Inferior parietal cortex (tissue), 1 donor: ENCODE results near the gene MYCBPAP.

Source experiments
- DNase-seq: peaks from one replicate; pipeline ENCODE4 v3.0.0-alpha.2; 2016; ENCODE audit errors: extremely low spot score

MYCBPAP gene

DNA sequence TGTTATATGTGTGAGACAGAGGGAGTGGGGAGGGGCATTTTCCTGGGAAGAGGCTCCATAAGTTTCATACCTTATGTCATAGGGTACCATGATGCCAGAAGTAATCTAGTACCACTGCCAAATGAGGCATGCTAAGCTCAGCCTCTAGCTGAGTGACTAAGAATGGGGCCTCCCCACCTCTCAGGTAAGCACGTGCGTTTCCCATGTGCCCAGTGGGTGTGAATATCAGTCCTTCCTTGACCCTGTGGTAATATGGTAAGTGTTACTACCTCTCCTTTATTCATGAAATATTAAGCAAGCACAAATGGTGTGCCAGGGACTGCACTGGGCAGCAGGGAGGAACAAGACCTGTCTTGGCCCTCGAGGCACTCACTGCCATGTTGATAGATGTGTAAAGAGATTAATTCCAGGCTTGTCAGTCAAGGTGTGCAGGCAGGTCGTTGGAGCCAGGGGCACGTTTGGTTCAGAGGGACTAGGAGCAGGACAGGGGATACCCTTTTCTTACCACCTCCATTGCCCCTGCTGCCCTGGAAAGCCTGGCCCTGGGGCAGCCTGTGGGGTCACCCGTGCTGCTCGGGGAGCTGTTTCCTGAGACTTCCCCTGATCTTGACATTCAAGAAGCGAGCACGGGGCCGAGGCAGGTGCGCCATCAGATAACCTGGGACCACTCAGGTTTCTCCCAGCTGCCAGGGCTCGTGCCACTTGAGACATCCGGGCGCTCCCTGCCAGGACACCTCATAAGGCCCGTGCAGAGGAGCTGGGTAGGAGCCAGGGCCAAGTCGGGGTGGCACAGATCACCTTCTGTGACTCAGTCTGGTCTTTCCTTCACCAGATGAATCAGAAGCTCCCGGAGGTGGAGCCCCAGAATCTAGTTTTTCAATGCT is 20.8 kb upstream of the MYCBPAP start:
- no peak for DNase-seq

DNA sequence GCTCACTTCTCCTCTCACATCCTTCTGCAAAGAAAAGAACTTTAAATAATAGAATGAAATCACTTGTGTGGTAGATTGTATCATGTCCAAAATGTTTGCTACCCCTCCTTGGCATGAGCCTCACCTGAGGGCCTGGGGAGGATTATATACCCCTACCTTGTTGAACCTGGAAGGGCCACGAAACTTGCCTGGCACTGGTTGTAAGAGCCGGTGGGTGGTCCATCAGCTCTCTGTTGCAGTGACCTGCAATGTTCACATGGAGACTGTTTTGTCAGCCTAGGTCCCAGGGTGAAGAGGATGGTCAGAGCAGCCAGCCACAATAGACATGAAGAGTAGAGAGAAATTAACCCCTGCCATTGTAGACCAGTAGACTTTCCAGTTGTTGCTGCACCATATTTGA is 19.4 kb upstream of the MYCBPAP start:
- no peak for DNase-seq

DNA sequence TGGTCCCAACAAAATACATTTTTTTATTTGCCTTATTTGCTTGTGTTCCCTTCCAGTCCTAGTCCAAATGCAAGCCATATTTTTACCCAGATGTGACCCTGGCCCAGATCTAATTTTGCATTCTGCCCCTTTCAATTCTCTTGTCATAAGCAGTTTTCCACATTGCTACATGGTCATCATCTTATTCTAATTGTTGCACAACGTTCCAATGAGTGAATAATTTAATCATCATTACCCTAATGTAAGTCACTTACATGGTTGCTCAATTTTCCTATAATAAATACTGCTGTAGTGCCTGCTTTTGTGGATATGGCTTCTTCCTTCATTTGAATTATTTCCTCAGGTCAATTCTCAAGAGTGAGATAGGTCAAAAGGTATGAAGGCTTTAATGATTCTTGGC is 16.7 kb upstream of the MYCBPAP start:
- no peak for DNase-seq

DNA sequence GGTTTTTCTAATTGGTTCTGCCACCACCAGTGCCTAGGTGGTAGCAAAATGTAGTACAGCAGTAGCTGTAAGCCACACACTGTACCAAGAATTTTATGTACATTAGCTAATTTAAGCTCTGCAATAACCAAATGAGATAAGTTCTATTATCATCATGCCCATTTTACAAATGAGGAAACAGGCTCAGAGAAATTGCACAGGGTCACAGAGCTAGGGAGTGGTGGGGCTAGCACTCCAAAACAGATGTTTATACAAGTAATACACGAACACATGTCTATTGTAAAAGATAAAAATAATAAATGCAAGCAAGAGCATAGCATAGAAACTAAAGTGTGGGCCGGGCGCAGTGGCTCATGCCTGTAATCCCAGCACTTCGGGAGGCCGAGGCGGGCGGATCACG is 16.0 kb upstream of the MYCBPAP start:
- DNase-seq = no peak

DNA sequence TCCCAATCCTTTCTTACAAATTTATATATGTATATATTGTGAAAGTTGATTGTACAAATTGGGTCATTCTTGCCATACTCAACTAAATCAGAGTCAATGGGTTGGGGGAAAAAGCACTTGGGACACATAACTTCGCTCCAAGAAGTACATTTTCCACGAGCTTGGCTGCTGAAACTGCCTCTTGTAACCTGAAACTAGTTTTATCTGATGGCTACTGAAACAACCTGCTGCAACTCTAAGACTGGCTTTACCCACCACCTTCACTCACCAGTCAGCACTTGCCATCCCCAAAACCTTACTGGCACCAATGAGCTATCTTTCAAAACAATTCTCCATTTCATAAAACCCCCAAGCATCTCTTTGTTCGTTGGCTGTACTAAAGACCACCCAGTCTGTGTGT is 14.5 kb upstream of the MYCBPAP start:
- DNase-seq = no peak

DNA sequence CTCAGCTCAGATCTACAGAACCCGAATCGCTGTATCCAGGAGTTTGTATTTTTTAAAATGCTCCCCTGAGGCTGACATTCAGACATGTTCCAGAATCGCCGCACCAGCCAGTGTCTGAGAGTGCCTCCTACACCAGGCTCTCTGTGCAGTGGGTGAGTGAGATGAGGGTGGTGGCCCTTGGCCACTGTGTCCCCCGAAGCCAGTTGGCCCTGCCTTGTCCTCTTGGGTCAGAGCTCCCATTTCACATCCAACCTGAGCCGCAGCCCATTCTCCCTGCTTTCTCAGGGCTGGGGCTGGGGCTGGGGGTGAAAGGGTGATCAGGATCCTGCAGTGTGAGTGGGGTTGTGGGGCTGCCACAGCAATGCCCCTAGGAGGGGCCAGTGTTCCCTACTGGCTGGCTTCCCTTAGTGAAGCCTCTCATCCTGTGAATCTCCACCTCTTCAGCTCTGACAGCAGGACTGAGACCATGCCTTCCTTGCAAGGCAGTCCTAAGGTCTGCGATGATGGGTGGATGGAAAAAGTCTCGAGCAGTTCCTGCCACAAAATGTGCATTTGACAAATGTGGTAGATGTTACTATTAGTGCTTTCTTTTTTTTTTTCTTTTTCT is 12.9 kb upstream of the MYCBPAP start:
- DNase-seq = no peak

DNA sequence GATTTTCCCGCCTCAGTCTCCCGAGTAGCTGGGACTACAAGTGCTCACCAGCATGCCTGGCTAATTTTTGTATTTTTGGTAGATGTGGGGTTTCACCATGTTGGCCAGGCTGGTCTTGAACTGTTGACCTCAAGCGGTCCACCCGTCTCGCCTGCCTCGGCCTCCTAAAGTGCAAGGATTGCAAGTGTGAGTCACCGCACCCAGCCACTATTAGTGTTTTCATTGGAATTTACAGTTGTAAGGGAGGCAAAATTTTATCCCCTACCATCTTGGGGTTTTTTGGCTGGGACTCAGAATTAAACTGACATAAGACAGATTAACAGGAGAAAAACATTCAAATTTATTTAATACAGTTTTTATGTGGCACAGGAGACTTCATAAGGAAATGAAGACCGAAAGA is 12.3 kb upstream of the MYCBPAP start:
- DNase-seq = no peak

DNA sequence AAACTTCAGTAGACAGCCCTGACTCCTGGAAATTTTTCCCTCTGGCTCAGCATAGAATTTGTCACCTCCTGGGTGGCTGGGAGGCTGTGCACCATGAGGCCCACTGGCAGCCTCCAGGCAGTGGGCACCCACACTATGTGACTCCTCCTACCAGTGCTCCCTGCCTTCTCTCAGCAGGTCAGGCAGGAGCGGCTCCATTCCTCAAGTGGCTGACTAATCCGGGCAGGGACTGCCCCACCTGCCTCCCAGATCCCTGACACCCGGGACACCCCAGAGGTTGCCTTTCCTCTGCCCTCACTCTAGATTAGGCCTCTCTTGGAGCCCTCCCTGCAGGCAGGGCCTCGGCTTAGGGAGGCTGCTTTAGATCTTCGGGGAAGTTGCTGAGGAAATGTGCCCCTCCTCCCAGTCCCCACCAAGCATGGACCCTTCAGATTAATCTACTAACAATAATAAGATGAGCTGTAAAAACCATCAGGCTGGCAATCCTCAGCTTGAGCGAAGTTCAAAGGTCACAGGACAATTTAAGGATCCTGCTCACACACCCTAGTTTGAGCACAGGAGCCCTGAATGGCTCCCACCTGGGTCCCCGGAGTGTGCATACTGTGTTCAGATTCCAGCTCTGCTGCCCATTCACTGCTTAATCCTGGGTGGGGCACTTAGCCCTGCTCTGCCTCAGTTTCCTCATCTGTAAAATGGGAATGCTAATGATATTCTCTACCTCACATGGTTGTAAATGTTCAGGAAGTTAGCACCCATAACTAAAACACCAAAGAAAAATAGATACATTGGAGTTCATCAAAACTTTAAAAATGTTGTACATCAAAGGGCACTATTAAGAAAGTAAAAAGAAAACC is 10.0 kb upstream of the MYCBPAP start:
- DNase-seq = no peak

DNA sequence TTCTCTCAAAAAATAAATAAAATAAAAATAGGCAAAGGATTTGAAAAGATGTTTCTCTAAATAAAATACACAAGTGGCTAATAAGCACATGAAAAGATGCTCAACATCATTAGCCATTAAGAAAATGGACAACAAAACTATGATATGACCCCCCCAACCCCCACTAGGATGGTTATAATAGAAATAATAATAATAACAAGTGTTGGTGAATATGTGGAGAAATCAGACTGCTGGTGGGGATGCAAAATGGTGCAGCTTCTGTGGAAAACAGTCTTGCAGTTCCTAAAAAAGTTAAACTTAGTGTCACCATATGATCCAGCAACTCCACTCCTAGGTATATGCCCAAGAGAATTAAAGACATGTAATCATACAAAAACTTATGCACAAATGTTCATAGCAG is 9.0 kb upstream of the MYCBPAP start:
- no peak for DNase-seq

DNA sequence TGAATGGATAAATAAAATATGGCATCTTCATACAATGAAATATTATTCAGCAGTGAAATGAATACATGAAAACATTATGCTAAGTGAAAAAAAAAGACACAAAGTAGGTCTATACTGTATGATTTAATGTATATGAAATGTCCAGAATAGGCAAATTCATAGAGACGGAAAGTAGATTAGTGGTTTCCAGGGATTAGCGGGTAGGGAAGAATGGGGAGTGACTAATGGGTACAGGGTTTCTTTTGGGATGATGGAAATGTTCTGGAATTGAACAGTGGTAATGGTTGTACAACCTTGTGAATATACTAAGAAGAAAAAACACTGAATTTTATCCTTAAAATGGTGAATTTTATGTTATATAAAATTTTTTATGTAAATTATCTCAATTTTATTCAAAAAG is 8.5 kb upstream of the MYCBPAP start:
- no peak for DNase-seq

DNA sequence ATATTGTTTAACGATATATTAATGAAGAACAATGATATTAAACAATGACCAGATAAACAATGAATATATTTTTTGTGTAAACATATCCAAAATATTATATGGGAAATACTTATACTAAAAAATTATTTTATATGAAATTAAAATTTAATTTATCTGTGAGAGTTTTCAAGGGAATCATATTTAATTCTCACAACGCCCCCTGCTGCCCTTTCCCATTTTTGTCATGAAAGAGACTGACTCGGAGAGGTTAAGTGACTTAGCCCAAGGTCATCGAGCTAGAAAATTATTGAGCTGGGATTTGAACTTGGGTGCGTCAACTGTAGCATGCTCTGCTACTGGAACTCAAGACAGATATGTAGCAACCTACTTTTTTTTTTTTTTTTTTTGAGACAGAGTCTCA is 7.2 kb upstream of the MYCBPAP start:
- no peak for DNase-seq

DNA sequence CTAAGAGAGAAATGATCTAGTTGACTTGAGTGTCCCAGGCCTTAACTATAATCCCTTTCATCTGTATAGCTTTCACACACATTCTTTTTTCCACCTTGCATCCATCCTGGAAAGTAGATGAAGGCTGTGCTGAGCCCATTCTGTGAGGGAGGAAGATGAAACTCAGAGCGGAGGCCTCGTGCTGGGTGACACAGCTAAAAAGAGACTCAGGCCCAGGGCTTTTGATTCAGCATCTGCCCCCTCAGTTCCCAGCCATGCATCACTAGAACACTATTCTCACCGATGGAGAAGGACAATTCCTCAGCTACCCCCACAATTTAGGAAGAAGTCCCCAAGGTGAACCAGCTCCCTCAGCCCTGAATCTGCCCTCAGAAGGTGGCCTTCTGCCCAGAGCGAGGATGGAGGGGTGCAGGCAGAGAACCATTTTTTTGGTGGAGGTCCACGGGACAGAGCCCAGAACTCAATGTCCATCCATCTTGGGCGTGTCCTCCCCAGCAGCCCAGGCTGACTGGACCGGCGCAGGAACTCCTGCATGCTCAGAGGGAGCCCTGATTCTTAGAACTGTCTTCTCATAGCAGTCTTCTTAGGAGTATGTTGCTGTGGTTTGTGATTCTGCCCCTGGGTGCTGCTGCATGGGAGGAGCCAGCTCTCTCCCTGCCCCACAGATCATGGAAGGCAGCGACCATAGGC is 5.8 kb upstream of the MYCBPAP start:
- DNase-seq = no peak

DNA sequence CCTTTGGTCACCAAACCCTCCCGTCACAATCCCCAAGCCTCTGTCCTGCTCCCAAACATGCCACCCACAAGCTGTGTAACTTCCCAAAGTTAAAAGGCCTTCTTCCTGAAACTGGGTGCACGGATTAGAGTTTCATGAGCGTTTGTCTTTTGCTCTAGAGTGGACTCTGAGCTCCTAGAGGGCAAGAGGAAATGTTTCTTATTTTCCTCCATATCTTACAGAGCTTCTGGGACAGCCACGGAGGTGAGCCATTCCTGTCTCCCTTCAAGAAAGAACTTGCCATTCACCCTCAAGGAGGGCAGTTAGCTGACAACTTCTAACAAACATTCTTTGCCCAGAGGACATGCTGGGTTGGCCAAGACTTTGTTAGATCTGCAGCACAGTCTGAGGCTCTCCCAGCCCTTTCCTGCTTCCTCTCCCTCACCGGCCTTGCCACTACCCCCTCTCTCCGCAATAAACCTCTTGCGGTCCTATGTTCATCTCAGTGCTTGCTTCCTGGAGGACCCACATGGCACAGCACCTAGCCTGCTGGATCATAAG is 2.6 kb upstream of the MYCBPAP start:
- no peak for DNase-seq

DNA sequence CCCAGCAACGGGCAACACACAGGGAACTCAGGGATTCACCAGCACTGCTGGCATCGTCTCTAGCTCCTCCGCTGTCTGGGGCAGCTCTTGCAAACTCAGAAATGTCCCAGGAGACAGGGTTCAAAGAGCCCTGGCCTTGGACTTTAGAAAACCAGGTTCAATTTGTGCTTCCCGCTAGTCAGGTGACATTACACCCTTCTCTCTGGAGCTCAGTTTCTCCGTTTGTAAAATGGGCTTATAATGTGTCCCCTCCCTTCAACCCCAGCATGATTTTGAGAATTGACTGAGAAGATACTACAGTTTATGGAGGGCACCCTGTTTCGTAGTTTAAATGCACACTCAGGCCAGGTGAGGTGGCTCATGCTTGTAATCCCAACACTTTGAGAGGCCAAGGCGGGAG is 1.9 kb upstream of the MYCBPAP start:
- DNase-seq = no peak

DNA sequence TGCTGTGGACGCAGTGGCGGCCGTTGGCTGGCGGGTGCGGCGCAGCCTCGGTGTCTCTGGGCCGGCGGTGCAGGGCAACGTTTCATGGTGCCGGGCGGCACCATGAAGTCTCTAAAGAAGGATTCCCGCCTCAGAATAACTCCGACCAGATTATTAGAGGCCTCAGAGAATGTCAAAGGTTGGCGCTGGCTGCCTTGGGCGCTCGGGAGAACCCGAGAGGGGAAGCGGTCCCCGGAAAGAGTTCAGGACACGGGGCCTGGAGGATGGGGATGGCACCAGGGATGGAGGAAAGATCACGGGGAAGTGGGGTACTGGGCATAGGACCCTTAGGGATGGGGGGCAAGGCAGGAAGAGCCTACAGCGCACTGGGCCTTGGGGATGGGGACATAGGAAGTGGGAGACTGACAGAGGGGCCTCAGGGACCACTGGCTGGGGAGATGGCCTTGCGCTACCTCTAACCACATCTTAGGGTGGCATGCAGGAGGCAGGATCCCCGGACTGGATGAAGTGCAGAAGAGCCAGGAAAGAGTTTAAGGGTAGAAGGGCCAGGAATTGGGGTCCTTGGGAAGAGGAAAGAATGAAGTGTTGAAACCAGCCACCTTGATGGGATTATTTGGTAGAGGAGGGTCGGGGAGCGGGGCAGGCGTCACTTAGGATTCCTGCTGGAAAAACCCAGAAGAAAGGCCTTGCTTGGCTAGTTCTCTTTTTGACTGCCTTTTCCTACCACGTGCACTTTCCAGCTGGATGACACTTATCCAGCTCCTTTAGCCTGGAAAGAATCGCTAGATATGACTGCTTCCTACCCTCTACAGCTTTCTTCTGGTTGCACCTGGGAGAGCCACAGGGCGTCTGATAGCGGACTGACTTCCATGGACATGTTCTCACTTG is 578 bp downstream of the MYCBPAP start:
- no peak for DNase-seq

DNA sequence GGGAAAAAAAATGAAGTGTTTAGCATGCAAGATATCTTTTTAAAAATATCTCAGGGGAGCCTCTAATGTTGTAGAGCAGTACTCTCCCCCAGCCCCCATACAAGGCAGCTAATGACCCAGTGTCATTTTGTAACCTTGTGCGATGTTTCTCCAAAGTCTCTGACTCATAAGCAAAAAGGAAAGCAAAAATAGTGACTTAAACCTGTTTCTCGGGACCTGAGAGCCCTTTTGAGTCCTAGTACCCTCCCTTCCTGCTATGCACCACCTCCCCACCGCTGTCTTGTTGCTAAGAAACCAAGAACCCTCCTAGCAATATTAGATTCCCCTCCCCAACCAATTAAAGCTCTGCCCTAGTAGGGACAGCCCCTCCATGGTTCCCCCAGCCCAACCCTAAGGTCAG is 2.8 kb downstream of the MYCBPAP start:
- DNase-seq = no peak

DNA sequence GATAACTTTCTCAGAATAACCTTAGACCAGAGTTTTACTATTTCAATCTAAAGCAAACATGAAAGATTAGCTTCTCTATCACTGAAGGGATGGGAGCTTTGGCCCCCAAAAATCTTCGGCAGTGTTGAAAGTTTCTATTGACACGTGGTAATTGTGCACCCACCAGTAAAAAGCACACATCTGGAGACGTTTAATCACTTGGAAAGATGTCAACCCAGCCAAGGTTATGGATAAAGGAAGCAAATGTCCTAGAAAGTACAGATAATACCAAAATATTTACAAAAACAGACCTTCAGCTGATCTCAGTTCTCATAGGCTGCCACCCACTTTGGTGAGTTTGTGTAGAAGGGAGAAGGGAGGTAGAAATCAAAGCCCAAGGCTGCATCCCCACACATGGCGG is 5.3 kb downstream of the MYCBPAP start:
- DNase-seq = no peak

DNA sequence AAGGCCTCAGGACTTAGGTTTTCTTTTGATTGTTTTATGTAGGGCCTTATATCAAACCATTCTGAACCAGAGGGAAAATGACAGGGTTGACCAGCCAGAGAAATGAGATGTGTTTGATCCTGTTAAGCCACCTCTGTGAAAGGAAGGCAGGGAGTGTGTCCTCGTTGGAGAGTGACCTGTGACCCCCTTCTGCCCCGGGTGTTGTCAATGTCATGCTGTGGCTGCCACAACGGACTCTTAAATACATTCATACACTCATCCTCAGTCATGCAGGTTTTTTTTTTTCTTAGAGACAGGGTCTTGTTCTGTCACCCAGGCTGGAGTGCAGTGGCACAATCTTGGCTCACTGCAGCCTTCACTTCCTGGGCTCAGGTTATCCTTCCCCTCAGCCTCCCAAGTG is 6.1 kb downstream of the MYCBPAP start:
- no peak for DNase-seq

DNA sequence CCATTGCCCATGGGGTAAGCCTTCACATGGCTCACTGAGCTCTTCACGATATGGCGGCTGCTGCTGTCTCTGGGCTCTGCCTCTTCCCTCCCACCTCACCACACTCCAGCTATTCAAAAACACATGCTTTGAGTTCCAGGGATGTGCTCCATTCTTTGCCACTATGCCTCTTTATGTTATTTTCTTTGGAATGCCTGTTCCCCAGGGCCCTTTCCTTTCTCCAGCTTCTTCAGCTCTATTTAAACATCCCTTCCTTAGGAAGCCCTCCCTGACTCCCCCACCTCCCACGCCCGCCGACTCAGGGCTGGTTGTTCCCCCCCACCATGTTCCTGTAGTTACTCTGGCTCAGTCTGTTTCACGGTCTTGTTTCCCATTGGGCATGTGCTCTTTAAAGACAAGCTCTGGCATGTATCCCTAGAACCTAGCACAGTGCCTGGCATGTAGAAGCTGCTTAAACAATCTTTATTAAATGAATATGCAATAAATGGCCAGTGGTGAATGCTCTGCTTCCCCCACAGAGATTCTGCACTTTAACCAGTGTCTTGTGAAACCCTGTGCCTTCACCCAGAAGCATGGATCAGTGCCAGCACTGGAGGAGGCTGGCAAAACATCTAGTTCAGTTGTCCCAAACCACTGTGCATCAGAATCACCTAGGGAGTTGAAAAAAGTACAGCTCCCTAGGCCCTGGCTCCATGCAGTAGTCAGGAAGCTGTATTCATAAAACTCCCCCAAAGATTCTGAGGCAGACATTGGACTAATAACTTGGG is 6.9 kb downstream of the MYCBPAP start:
- DNase-seq = no peak

DNA sequence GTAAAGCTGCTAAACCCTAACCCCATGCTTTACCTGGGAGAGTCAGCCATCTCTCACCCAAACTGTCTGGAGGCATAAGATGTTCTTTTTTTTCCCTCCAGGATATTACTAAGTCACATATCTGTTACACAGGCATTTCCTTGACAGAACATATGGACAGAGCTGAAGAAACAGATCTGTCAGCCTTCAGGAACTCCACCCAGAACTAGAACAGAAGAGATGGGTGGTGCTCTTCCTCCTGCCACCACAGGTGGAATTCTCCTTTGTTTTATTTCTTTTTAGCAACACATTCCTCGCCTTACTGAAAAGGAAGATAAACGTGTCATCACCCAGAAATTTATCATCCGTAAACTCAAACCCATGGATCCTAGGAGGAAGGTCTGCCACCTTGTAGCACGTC is 8.8 kb downstream of the MYCBPAP start:
- no peak for DNase-seq
